HG02943 (cell line): ENCODE results near the gene CYTIP.

Experiments
- ATAC-seq: cut with Tn5 transposase; IDR thresholded peaks from one replicate; pipeline ENCODE4 v1.9.1; 2021; ENCODE audit warnings: mild to moderate bottlenecking, low read depth, moderate library complexity; ENCODE audit not compliant: unreplicated experiment

CYTIP gene

GRCh38 chr2:157465554-157465953 lies 21.7 kb upstream of the CYTIP start:
- ATAC-seq, result no peak

GRCh38 chr2:157463002-157463401 lies 19.1 kb upstream of the CYTIP start:
- no peak for ATAC-seq

- no peak for ATAC-seq
These were observed 17.0 kb upstream of the CYTIP start for GRCh38 chr2:157460897-157461296.

- ATAC-seq, result no peak
These were observed 16.5 kb upstream of the CYTIP start for GRCh38 chr2:157460384-157460837.

GRCh38 chr2:157459486-157459885 lies 15.6 kb upstream of the CYTIP start:
- no peak for ATAC-seq

GRCh38 chr2:157447741-157448140 lies 3.9 kb upstream of the CYTIP start:
- ATAC-seq, result no peak

GRCh38 chr2:157447031-157447430 lies 3.1 kb upstream of the CYTIP start:
- ATAC-seq, result no peak

GRCh38 chr2:157444641-157445040 lies 752 bp upstream of the CYTIP start:
- ATAC-seq, result no peak

- no peak for ATAC-seq
These were observed 799 bp downstream of the CYTIP start for GRCh38 chr2:157443090-157443489.

GRCh38 chr2:157442636-157443035 lies 1.3 kb downstream of the CYTIP start:
- no peak for ATAC-seq

GRCh38 chr2:157442191-157442590 lies 1.7 kb downstream of the CYTIP start:
- ATAC-seq, result no peak

- peak; percentile 48 for ATAC-seq
These were observed 2.8 kb downstream of the CYTIP start for GRCh38 chr2:157441072-157441454.

- ATAC-seq, result no peak
These were observed 3.4 kb downstream of the CYTIP start for GRCh38 chr2:157440404-157441071.

GRCh38 chr2:157439824-157440186 lies 4.1 kb downstream of the CYTIP start:
- peak; percentile 44 for ATAC-seq

GRCh38 chr2:157438863-157439823 lies 4.7 kb downstream of the CYTIP start:
- ATAC-seq, result peak; percentile 15

GRCh38 chr2:157433394-157433793 lies 10.5 kb downstream of the CYTIP start:
- ATAC-seq, result no peak

GRCh38 chr2:157432475-157433106 lies 11.3 kb downstream of the CYTIP start:
- no peak for ATAC-seq

- no peak for ATAC-seq
These were observed 12.7 kb downstream of the CYTIP start for GRCh38 chr2:157431176-157431575.

- no peak for ATAC-seq
These were observed 15.3 kb downstream of the CYTIP start for GRCh38 chr2:157428500-157429175.

GRCh38 chr2:157427922-157428303 lies 16.0 kb downstream of the CYTIP start:
- ATAC-seq, result no peak
